ENCODE results near the gene AMBRA1. TPM values are rescaled to one million over a fixed set of nuclear protein-coding genes. Genes with fewer than 3 reads are reported as not detected.

Gene AMBRA1
- total RNA-seq, 4 donors from 2014 or later, result 36.0 to 59.2 (median 51.9) TPM

- Histone ChIP-seq H3K9me3 (no peaks in the 10 kb centered on the region), H3K36me3 (peaks cover 0 to 6% of the 10 kb centered on the region in 2 donors), H3K4me3 (replicated peaks in 1 of 3) (no peak overlapping the region), H3K27ac (no peak overlapping the region), H3K27me3 (no peaks in the 10 kb centered on the region), H3K4me1 (no peaks in the 10 kb centered on the region)
- no peak for DNase-seq
- 71 to 74% methylated on average over 7 of the region's 7 CpGs for WGBS, 2 donors
- intact Hi-C loops (cut with DNase I), result no loop called here
- no peak for TF ChIP-seq CTCF (IDR thresholded peaks at IDR 0.05)
- TF ChIP-seq POLR2A (IDR thresholded peaks at IDR 0.05), result no peak
These were observed 171.2 kb downstream of the AMBRA1 start for GRCh38 chr11:46422588-46422987.

DNA sequence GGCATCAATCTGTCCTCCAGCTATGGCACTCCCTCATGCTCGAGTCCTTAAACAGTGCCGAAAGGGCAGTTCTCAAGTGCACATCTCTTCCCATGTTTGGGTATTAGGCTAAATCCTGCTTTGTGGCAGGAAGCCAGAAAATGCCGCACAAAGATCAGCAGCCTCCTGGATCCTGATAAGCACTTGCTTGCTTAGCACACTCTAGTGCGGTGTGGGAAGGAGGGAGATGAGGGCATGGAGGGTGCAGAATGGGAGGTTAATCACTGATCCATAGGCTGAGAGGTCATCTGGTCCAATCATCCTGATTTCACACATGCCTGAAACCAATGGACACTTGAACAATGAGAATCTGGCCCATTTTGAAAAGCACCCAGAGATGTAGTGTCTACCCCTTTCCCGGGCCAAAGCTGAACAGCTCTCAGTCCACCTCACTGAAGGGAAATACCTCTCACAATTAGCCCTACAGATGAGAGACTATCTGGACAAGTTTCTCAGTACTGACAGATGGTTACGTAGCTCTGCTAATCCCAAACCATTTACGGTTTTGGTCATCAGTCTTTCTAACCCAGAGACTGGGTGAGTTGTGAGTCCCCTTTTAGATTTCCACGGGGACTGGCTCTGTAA, 172.5 kb downstream of the AMBRA1 start:
- DNase-seq, result no peak
- Histone ChIP-seq H3K4me1 (no peaks in the 10 kb centered on the region), H3K9me3 (no peaks in the 10 kb centered on the region), H3K36me3 (peaks cover 5 to 14% of the 10 kb centered on the region in 2 donors), H3K27ac (no peak overlapping the region), H3K27me3 (no peaks in the 10 kb centered on the region), H3K4me3 (replicated peaks in 1 of 3) (no peak overlapping the region)
- intact Hi-C loops (cut with DNase I), result no loop called here
- WGBS, 2 donors, result 80 to 84% methylated on average over 8 of the region's 8 CpGs
- no peak for TF ChIP-seq POLR2A (IDR thresholded peaks at IDR 0.05)
- no peak for TF ChIP-seq CTCF (IDR thresholded peaks at IDR 0.05)

- Histone ChIP-seq H3K27ac (no peak overlapping the region), H3K36me3 (peaks cover 5 to 21% of the 10 kb centered on the region in 2 donors), H3K27me3 (no peaks in the 10 kb centered on the region), H3K9me3 (no peaks in the 10 kb centered on the region), H3K4me3 (replicated peaks in 1 of 3) (no peak overlapping the region), H3K4me1 (no peaks in the 10 kb centered on the region)
- 94 to 95% methylated on average over 1 of the region's 1 CpG for WGBS, 2 donors
- DNase-seq, result no peak
- TF ChIP-seq CTCF (IDR thresholded peaks at IDR 0.05), result no peak
- no peak for TF ChIP-seq POLR2A (IDR thresholded peaks at IDR 0.05)
- intact Hi-C loops (cut with DNase I), result no loop called here
These were observed 173.3 kb downstream of the AMBRA1 start for GRCh38 chr11:46420513-46420912.

DNA sequence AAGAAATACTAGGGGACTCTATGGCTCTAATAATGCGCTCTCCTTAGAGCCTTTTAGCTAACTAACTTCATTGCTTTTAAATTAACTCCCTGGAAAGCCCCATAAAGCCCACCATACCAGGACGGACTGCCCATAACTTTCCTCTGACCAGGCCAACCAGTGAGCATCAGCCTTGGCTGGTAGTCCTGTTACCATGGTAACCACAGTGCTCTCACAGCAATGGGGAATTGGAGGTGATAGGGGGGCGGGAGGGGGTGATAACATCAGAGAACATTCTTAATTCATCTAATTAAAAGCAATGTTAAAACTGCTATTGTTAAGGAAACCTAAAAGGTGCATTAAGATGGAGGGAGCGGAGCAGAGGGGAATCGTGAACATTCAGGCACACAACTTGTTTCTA, 175.1 kb downstream of the AMBRA1 start:
- TF ChIP-seq POLR2A (IDR thresholded peaks at IDR 0.05), result no peak
- no peak for TF ChIP-seq CTCF (IDR thresholded peaks at IDR 0.05)
- DNase-seq, result no peak
- Histone ChIP-seq H3K27me3 (no peaks in the 10 kb centered on the region), H3K27ac (no peak overlapping the region), H3K36me3 (peaks cover 14 to 34% of the 10 kb centered on the region in 2 donors), H3K4me3 (replicated peaks in 1 of 3) (no peak overlapping the region), H3K4me1 (no peaks in the 10 kb centered on the region), H3K9me3 (no peaks in the 10 kb centered on the region)
- 93 to 94% methylated on average over 5 of the region's 5 CpGs for WGBS, 2 donors
- intact Hi-C loops (cut with DNase I), result no loop called here

- H3K4me3 ChIP-seq (replicated peaks in 1 of 3), result no peak overlapping the region
- H3K4me1 ChIP-seq, result no peaks in the 10 kb centered on the region
- no peak for TF ChIP-seq CTCF (IDR thresholded peaks at IDR 0.05)
- H3K27ac ChIP-seq, result no peak overlapping the region
- H3K9me3 ChIP-seq, result no peaks in the 10 kb centered on the region
- 81 to 85% methylated on average over 7 of the region's 7 CpGs for WGBS, 2 donors
- intact Hi-C loops (cut with DNase I), result no loop called here
- H3K36me3 ChIP-seq, result peaks cover 14 to 39% of the 10 kb centered on the region in 2 donors
- DNase-seq, result no peak
- H3K27me3 ChIP-seq, result no peaks in the 10 kb centered on the region
These were observed 176.1 kb downstream of the AMBRA1 start for GRCh38 chr11:46417711-46418110.
